HepG2 (cell line): ENCODE results near the gene SUPT4H1. TPM values are rescaled to one million over a fixed set of nuclear protein-coding genes. Genes with fewer than 3 reads are reported as not detected.

Experiments used
- ATAC-seq: fragments of 200-7000 bp; cut with Tn5 transposase; 3 replicates; pipeline ENCODE4 v1.9.1; 2020; ENCODE audit warnings: mild to moderate bottlenecking, moderate library complexity
- BruUV-seq: library from RNA; stranded (reverse); fragments of 400-500 nt; replicated peaks from 2 replicates; lab custom pipeline; 2021; lab: Mats Ljungman, UMichigan
- CTCF ChIA-PET: fragments of 300-600 bp; formaldehyde crosslinking; extraction: SDS; loops from one replicate; lab custom pipeline; 2021; ENCODE audit warnings: low total read pairs, inconsistent platforms, low intra/inter-chr PET ratio; lab: Yijun Ruan, JAX
- POLR2A ChIA-PET: fragments of 350-600 bp; sonication (Branson Sonifier 250); formaldehyde crosslinking; loops from one replicate; lab custom pipeline; 2020; ENCODE audit warnings: antibody characterized with exemption, inconsistent platforms; lab: Yijun Ruan, JAX
- DNase-seq: peaks from one replicate; pipeline ENCODE4 v3.0.0-alpha.2; 2015; ENCODE audit warnings: low spot score
- FAIRE-seq: peaks from 3 replicates; lab custom pipeline; 2011; peaks lifted over from hg19 to GRCh38; lab: Jason Lieb, UNC
- H2AFZ ChIP-seq: one replicate; pipeline ENCODE4 v1.6.1; 2011; ENCODE audit warnings: low read length, inconsistent platforms
- H3K27ac ChIP-seq: fragments of 300-600 bp; 3 replicates; pipeline ENCODE4 v1.8.0; 2011; ENCODE audit warnings: mixed run types, mild to moderate bottlenecking, mixed read lengths, low read length, inconsistent platforms; ENCODE audit not compliant: insufficient read depth; ENCODE audit errors: extremely low read length
- H3K27me3 ChIP-seq, 2 experiments: fragments of 200-600 bp in 1 of 2; 2 replicates in 1 of 2; 3 replicates in 1 of 2; pipeline versions ENCODE4 v1.6.0 to v1.8.0; 2011; ENCODE audit warnings: low read length in 2 of 2, mild to moderate bottlenecking in 2 of 2, moderate library complexity in 2 of 2, inconsistent platforms in 1 of 2; ENCODE audit not compliant: insufficient read depth in 2 of 2, control insufficient read depth in 1 of 2
- H3K36me3 ChIP-seq, 2 experiments: fragments of 200-600 bp in 1 of 2; replicated peaks in 1 of 2; 2 replicates in 1 of 2; 3 replicates in 1 of 2; pipeline versions ENCODE4 v1.5.1 to v1.8.0; 2011; ENCODE audit warnings: low read length in 2 of 2, inconsistent platforms in 1 of 2; ENCODE audit not compliant: insufficient read depth in 2 of 2, control insufficient read depth in 1 of 2
- H3K4me1 ChIP-seq: 2 replicates; pipeline ENCODE4 v1.5.1; 2012; ENCODE audit warnings: low read length, inconsistent platforms; ENCODE audit not compliant: insufficient read depth
- H3K4me2 ChIP-seq: 2 replicates; pipeline ENCODE4 v1.6.0; 2011; ENCODE audit warnings: low read depth, low read length, inconsistent platforms
- H3K4me3 ChIP-seq, 3 experiments: fragments of 200-600 bp in 1 of 3; sonication (generic), shearing (Covaris generic) in 1 of 3; replicated peaks in 1 of 3; 2 replicates each; pipeline ENCODE4 v1.5.1; 2011 to 2016; ENCODE audit warnings: low read length in 3 of 3, inconsistent platforms in 2 of 3, low read depth in 2 of 3, mild to moderate bottlenecking in 2 of 3, control low read depth in 1 of 3, mixed read lengths in 1 of 3; ENCODE audit not compliant: insufficient read depth in 1 of 3
- H3K79me2 ChIP-seq: one replicate; pipeline ENCODE4 v1.6.1; 2011; ENCODE audit warnings: low read length, inconsistent platforms; ENCODE audit not compliant: insufficient read depth
- H3K9ac ChIP-seq: 2 replicates; pipeline ENCODE4 v1.6.0; 2011; ENCODE audit warnings: mild to moderate bottlenecking, low read depth, low read length, inconsistent platforms; ENCODE audit not compliant: insufficient read depth
- H3K9me3 ChIP-seq: 2 replicates; pipeline ENCODE4 v1.5.1; 2012; ENCODE audit warnings: mild to moderate bottlenecking, low read length
- H4K20me1 ChIP-seq: 2 replicates; pipeline ENCODE4 v1.6.0; 2011; ENCODE audit warnings: inconsistent platforms, mild to moderate bottlenecking, low read length, moderate library complexity; ENCODE audit not compliant: insufficient read depth
- AGO2 ChIP-seq: fragments of 200-400 bp; formaldehyde crosslinking; optimal IDR thresholded peaks from 2 replicates; pipeline ENCODE3; 2017; ENCODE audit warnings: mild to moderate bottlenecking, low read depth, low read length, moderate library complexity
- CHD4 ChIP-seq: fragments of 200-600 bp; sonication (generic); IDR thresholded peaks from 2 replicates; pipeline ENCODE4 v1.7.0; 2017; ENCODE audit warnings: mild to moderate bottlenecking, low read length, borderline replicate concordance
- HNF1A ChIP-seq, 2 experiments: sonication (generic) in 1 of 2; formaldehyde crosslinking in 1 of 2; IDR thresholded peaks; 2 replicates each; pipeline versions ENCODE4 v1.4.0 to v1.6.1; 2016 to 2020; ENCODE audit warnings: borderline replicate concordance in 1 of 2, low read depth in 1 of 2, mild to moderate bottlenecking in 1 of 2, missing genetic modification reagents in 1 of 2
- POLR2G ChIP-seq: fragments of 200-400 bp; formaldehyde crosslinking; IDR thresholded peaks from 2 replicates; pipeline ENCODE4 v1.6.1; 2018; ENCODE audit warnings: mild to moderate bottlenecking, low read depth, low read length, moderate library complexity
- RFX5 ChIP-seq: IDR thresholded peaks from 2 replicates; pipeline ENCODE4 v1.6.1; 2011; ENCODE audit warnings: low read depth, low read length, improper control_type of control experiment
- SIX4 ChIP-seq: sonication (generic); formaldehyde crosslinking; IDR thresholded peaks from 2 replicates; pipeline ENCODE4 v1.4.0; 2020; ENCODE audit warnings: missing genetic modification reagents
- SSRP1 ChIP-seq: IDR thresholded peaks from 2 replicates; pipeline ENCODE4 v1.6.1; 2016; ENCODE audit warnings: control low read depth
- STAG1 ChIP-seq: sonication (generic); formaldehyde crosslinking; IDR thresholded peaks from 2 replicates; pipeline ENCODE4 v1.4.0; 2020; ENCODE audit warnings: missing genetic modification reagents
- ZBTB20 ChIP-seq: sonication (generic); formaldehyde crosslinking; IDR thresholded peaks from 2 replicates; pipeline ENCODE4 v1.8.1; 2023; ENCODE audit warnings: missing genetic modification reagents, low read depth, mild to moderate bottlenecking, borderline replicate concordance
- ZMAT5 ChIP-seq: sonication (generic); formaldehyde crosslinking; IDR thresholded peaks from 2 replicates; pipeline ENCODE4 v1.5.0; 2020; ENCODE audit warnings: mild to moderate bottlenecking, low read depth, missing genetic modification reagents, borderline replicate concordance
- ZNF101 ChIP-seq: sonication (generic); formaldehyde crosslinking; IDR thresholded peaks from 2 replicates; pipeline ENCODE4 v1.4.0; 2020; ENCODE audit warnings: mild to moderate bottlenecking, low read depth, missing genetic modification reagents, borderline replicate concordance
- ZNF556 ChIP-seq: sonication (generic); formaldehyde crosslinking; IDR thresholded peaks from 2 replicates; pipeline ENCODE4 v1.4.0; 2020; ENCODE audit warnings: mild to moderate bottlenecking, missing genetic modification reagents, borderline replicate concordance
- ZNF629 ChIP-seq: sonication (generic); formaldehyde crosslinking; conservative IDR thresholded peaks from 2 replicates; pipeline ENCODE4 v1.5.0; 2020; ENCODE audit warnings: missing genetic modification reagents
- ZNF776 ChIP-seq: sonication (generic); formaldehyde crosslinking; IDR thresholded peaks from 2 replicates; pipeline ENCODE4 v1.4.0; 2020; ENCODE audit warnings: mild to moderate bottlenecking, missing genetic modification reagents
- WGBS: methylation state at CpG from one replicate; pipeline ENCODE4 v1.1.6; 2017; ENCODE audit warnings: low lambda C conversion rate; 5-methylcytosine and 5-hydroxymethylcytosine counted together
- in situ Hi-C: cut with HindIII; loops from 2 replicates; pipeline ENCODE4 v1.10.0; 2017; ENCODE audit warnings: low pct_unique_long_range_greater_than_20kb; ENCODE audit not compliant: extremely low pct_ligation_motif_present
- intact Hi-C: fragments of 100-400 bp; cut with micrococcal nuclease; formaldehyde crosslinking; loops from one replicate; pipeline ENCODE4 v1.10.0; 2022; ENCODE audit not compliant: unreplicated experiment
- polyA plus RNA-seq, 8 experiments: library from polyadenylated mRNA; depleted of rRNA in 3 of 8; stranded (reverse) in 7 of 8; unstranded in 1 of 8; fragments of >200 nt; fragmentation: Illumina TruSeq in 4 of 8; extraction: Trizol in 4 of 8; gene quantifications; 2 replicates each; pipeline versions ENCODE4 v1.2.1 to v1.2.3, GENCODE V29; 2011 to 2016; ENCODE audit warnings: low read depth in 4 of 8, missing spikeins in 1 of 8, mixed read lengths in 1 of 8; ENCODE audit not compliant: insufficient read depth in 1 of 8
- total RNA-seq, 5 experiments: library from RNA; depleted of rRNA; stranded (reverse); fragments of >200 nt; fragmentation: Illumina TruSeq; extraction: Trizol; gene quantifications; 2 replicates each; pipeline ENCODE4 v1.2.3, GENCODE V29; 2016; ENCODE audit warnings: low read depth in 1 of 5

SUPT4H1 gene
- total and polyA plus RNA-seq, 2 of the 13 experiments (the other 11 are each of a cell fraction or from before 2014, with no cell fraction given): 155 to 244 TPM

- no peak overlapping the region for H3K27ac ChIP-seq
- WGBS: 92% methylated on average over 1 of the region's 1 CpG
- H3K9ac ChIP-seq: no peak overlapping the region
- H3K36me3 ChIP-seq: peaks cover 30 to 56% of the 10 kb centered on the region in 2 experiments
- no peak overlapping the region for H3K4me3 ChIP-seq
- in situ Hi-C loops: no loop called here
- FAIRE-seq (no peak), ATAC-seq (no peak), DNase-seq (no peak)
- peaks cover 97% of the 10 kb centered on the region for H3K4me1 ChIP-seq
- POLR2A ChIA-PET: interaction anchor here (2.2 to 12.9 kb wide), 2 partner anchors 6 to 10 kb away, joined by 11 to 458 read pairs; no protein-coding TSS in a partner anchor
- CTCF ChIA-PET: interaction anchor here (1.1 kb wide), 1 partner anchor 9 kb away, joined by 3 read pairs; no protein-coding TSS in a partner anchor
- H2AFZ ChIP-seq: no peak overlapping the region
- no peaks in the 10 kb centered on the region for H3K27me3 ChIP-seq
- no peaks in the 10 kb centered on the region for H4K20me1 ChIP-seq
- TF ChIP-seq ZMAT5 (CRISPR knock-in tag) (no peak), ZNF629 (CRISPR knock-in tag) (peak; percentile 89), CHD4 (0 out of 2 replicates have a peak, but pooled peaks have one; percentile 59)
- H3K9me3 ChIP-seq: no peaks in the 10 kb centered on the region
- BruUV-seq: no TSS peak
- H3K79me2 ChIP-seq: peaks cover 92% of the 10 kb centered on the region
- no peak overlapping the region for H3K4me2 ChIP-seq
- intact Hi-C loops: no loop called here
These were observed 21.9 kb upstream of the SUPT4H1 start for GRCh38 chr17:58373923-58374322.

GRCh38 chr17:58373003-58373402 is 21.0 kb upstream of the SUPT4H1 start:
- Histone ChIP-seq H3K4me3 (no peak overlapping the region), H4K20me1 (no peaks in the 10 kb centered on the region), H2AFZ (no peak overlapping the region), H3K79me2 (peaks cover 90% of the 10 kb centered on the region), H3K4me1 (peaks cover 97% of the 10 kb centered on the region), H3K27me3 (no peaks in the 10 kb centered on the region), H3K36me3 (peaks cover 31 to 61% of the 10 kb centered on the region in 2 experiments), H3K27ac (peak overlapping the region; percentile 92), H3K9me3 (no peaks in the 10 kb centered on the region), H3K4me2 (no peak overlapping the region), H3K9ac (peak overlapping the region; percentile 32; the same call in 1 of the 2 replicates)
- intact Hi-C loops (no loop called here), in situ Hi-C loops (no loop called here)
- DNase-seq (no peak), ATAC-seq (no peak), FAIRE-seq (no peak)
- 97% methylated on average over 5 of the region's 5 CpGs for WGBS
- no TSS peak for BruUV-seq
- CTCF ChIA-PET: no interaction called here
- POLR2A ChIA-PET: interaction anchor here (0.7 to 12.9 kb wide), 7 partner anchors 7 to 290 kb away, joined by 3 to 458 read pairs (median 11); partner anchors contain the start of genes DYNLL2, RNF43 and SUPT4H1
- TF ChIP-seq ZNF776 (no peak), ZNF556 (CRISPR knock-in tag) (no peak), POLR2G (0 out of 2 replicates have a peak, but pooled peaks have one; percentile 26), AGO2 (peak; percentile 70), HNF1A (IDR thresholded peaks at IDR 0.05; ENCODE audit: low read depth) (no peak), HNF1A (CRISPR knock-in tag; IDR thresholded peaks at IDR 0.05; ENCODE audit: borderline replicate concordance) (no peak), ZNF101 (CRISPR knock-in tag) (no peak), STAG1 (CRISPR knock-in tag) (no peak), ZBTB20 (CRISPR knock-in tag) (no peak), SSRP1 (no peak), SIX4 (CRISPR knock-in tag) (no peak), RFX5 (no peak)
